Jurkat, Clone E6-1 (cell line): Measurements from ENCODE around the gene BACH2.
"Not testable (repeated sequence)": the region's sequence is repeated elsewhere in the genome, so short reads cannot be mapped to it uniquely, and the experiment has no call there.

Experiments used
- DNase-seq: peaks from one replicate; pipeline ENCODE4 v3.0.0-alpha.2; 2011; ENCODE audit warnings: low read depth, low spot score
- H3K4me3 ChIP-seq: 2 replicates; pipeline ENCODE4 v1.5.1; 2011; ENCODE audit warnings: mild to moderate bottlenecking, low read length, control low read depth, moderate library complexity

Gene BACH2

GRCh38 chr6:90072501-90072900 is 224.1 kb downstream of the BACH2 start:
- no peak overlapping the region for H3K4me3 ChIP-seq
- DNase-seq = no peak

GRCh38 chr6:90068703-90069523 is 227.7 kb downstream of the BACH2 start:
- no peak overlapping the region for H3K4me3 ChIP-seq
- DNase-seq = no peak

GRCh38 chr6:90068264-90068663 is 228.4 kb downstream of the BACH2 start:
- no peak overlapping the region for H3K4me3 ChIP-seq
- no peak for DNase-seq

GRCh38 chr6:90066697-90067096 is 229.9 kb downstream of the BACH2 start:
- no peak for DNase-seq
- H3K4me3 ChIP-seq = no peak overlapping the region

- H3K4me3 ChIP-seq = no peak overlapping the region
- no peak for DNase-seq
These were observed 231.5 kb downstream of the BACH2 start for GRCh38 chr6:90065173-90065572.

- no peak overlapping the region for H3K4me3 ChIP-seq
- no peak for DNase-seq
These were observed 234.0 kb downstream of the BACH2 start for GRCh38 chr6:90062667-90063066.

GRCh38 chr6:90062051-90062450 is 234.6 kb downstream of the BACH2 start:
- no peak for DNase-seq
- H3K4me3 ChIP-seq = no peak overlapping the region

- not testable (repeated sequence) for DNase-seq, H3K4me3 ChIP-seq
These were observed 237.5 kb downstream of the BACH2 start for GRCh38 chr6:90059178-90059577.

- H3K4me3 ChIP-seq, DNase-seq: not testable (repeated sequence)
These were observed 240.7 kb downstream of the BACH2 start for GRCh38 chr6:90055924-90056323.

- DNase-seq, H3K4me3 ChIP-seq: not testable (repeated sequence)
These were observed 242.4 kb downstream of the BACH2 start for GRCh38 chr6:90054193-90054592.

- no peak overlapping the region for H3K4me3 ChIP-seq
- DNase-seq = no peak
These were observed 243.0 kb downstream of the BACH2 start for GRCh38 chr6:90053614-90054013.

GRCh38 chr6:90049295-90049694 is 247.3 kb downstream of the BACH2 start:
- no peak overlapping the region for H3K4me3 ChIP-seq
- no peak for DNase-seq

GRCh38 chr6:90048206-90048967 is 248.3 kb downstream of the BACH2 start:
- no peak for DNase-seq
- no peak overlapping the region for H3K4me3 ChIP-seq

- H3K4me3 ChIP-seq = no peak overlapping the region
- no peak for DNase-seq
These were observed 251.1 kb downstream of the BACH2 start for GRCh38 chr6:90045535-90045934.

- H3K4me3 ChIP-seq = no peak overlapping the region
- DNase-seq = peak; percentile 67
These were observed 251.7 kb downstream of the BACH2 start for GRCh38 chr6:90044833-90045381.

- DNase-seq = no peak
- no peak overlapping the region for H3K4me3 ChIP-seq
These were observed 252.3 kb downstream of the BACH2 start for GRCh38 chr6:90044182-90044832.

- DNase-seq = no peak
- no peak overlapping the region for H3K4me3 ChIP-seq
These were observed 255.7 kb downstream of the BACH2 start for GRCh38 chr6:90040931-90041330.

GRCh38 chr6:90039911-90040310 is 256.7 kb downstream of the BACH2 start:
- no peak overlapping the region for H3K4me3 ChIP-seq
- DNase-seq = no peak

GRCh38 chr6:90038961-90039653 is 257.5 kb downstream of the BACH2 start:
- no peak overlapping the region for H3K4me3 ChIP-seq
- no peak for DNase-seq
